SK-N-MC (cell line): ENCODE data around the gene TCHHL1.
A peak's percentile ranks its signal among the peaks of the same experiment; 100 is the strongest.

Experiments used
- DNase-seq: peaks from one replicate; pipeline ENCODE4 v3.0.0-alpha.2; 2011; ENCODE audit warnings: low read depth, low spot score
- H3K27ac ChIP-seq: fragments of 200-600 bp; sonication (generic); 2 replicates; pipeline ENCODE4 v1.5.1; 2016; ENCODE audit warnings: mixed run types
- H3K36me3 ChIP-seq: fragments of 200-600 bp; sonication (generic); 2 replicates; pipeline ENCODE4 v1.6.1; 2017; ENCODE audit warnings: antibody characterized with exemption, low read length, mixed read lengths; ENCODE audit not compliant: insufficient read depth
- H3K4me3 ChIP-seq: fragments of 200-600 bp; sonication (generic); 2 replicates; pipeline ENCODE4 v1.5.1; 2016
- H3K9ac ChIP-seq: fragments of 200-600 bp; sonication (generic); 2 replicates; pipeline ENCODE4 v1.8.0; 2017; ENCODE audit warnings: mixed run types, mixed read lengths; ENCODE audit not compliant: insufficient read length
- H3K9me3 ChIP-seq: fragments of 200-600 bp; sonication (generic); 2 replicates; pipeline ENCODE4 v1.6.1; 2017; ENCODE audit warnings: low read depth, mild to moderate bottlenecking, antibody characterized with exemption, low read length, moderate library complexity, mixed read lengths
- EZH2 ChIP-seq: fragments of 200-600 bp; sonication (generic); IDR thresholded peaks from one replicate; pipeline ENCODE4 v1.6.1; 2017; ENCODE audit warnings: antibody characterized with exemption
- FOXP2 ChIP-seq: optimal IDR thresholded peaks from 2 replicates; pipeline ENCODE3; 2011; ENCODE audit warnings: mild to moderate bottlenecking, moderate library complexity; ENCODE audit not compliant: insufficient read depth; ENCODE audit errors: extremely low read length, control extremely low read depth
- POLR2AphosphoS5 ChIP-seq: IDR thresholded peaks from 2 replicates; pipeline ENCODE4 v1.6.1; 2012; ENCODE audit warnings: mild to moderate bottlenecking, low read depth, low read length, borderline replicate concordance

Gene TCHHL1

GRCh38 chr1:152038871-152039270, 50.0 kb downstream of the TCHHL1 start:
- DNase-seq, result no peak
- Histone ChIP-seq H3K9me3 (no peaks in the 10 kb centered on the region), H3K27ac (no peak overlapping the region), H3K36me3 (no peaks in the 10 kb centered on the region), H3K9ac (no peak overlapping the region), H3K4me3 (no peak overlapping the region)
- TF ChIP-seq POLR2AphosphoS5 (no peak), FOXP2 (no peak), EZH2 (no peak)

DNA sequence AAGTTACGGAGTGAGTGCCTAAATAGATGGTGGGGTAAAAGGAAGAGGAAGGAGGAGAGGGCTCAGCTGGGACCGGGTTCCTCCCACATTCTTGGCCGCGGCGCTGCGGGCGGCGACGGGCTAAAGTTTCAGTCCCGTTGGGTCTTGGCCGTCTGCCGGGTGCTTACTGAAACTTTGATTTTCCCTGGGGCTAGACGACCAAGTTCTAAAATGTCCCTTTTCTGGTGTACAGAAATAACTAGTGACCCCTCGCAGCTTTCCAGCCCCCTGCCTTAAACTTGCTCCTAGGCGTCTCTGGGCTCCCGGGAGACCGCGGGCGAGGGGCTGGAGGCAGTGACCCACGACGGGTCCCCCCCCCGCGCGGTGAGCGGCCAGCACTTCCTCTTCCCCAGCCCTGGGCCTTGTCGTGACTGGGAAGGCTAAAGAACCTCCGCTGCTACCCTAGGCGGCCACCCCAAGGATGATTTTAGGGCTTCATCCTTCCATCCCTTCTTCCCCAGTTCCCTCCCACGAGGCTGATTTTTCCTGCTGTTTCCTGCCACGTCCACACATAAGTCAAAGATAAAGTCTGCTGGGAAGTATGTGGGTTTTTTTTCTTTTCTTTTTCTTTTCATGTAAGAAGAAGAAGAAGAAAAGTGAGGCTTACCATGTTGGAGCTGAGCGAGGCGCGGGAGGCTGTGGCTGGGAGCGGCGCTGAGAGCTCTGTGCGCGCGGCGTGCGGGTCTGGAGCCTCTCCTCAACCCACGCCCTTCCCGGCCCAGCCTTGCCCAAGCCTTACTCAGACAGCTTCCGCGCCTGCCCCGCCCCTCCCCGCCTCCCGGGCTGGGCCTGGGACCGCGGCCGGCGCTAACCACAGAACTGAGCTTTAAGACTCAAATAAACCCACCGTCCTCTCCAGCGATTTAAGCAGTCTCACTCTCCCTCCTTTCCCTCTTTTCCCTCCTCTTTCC, 52.3 kb downstream of the TCHHL1 start, which contains the start of gene S100A11:
Gene S100A11, minus strand, starts transcription at position 738 of the 950 bp plus-strand sequence. Its CDS starts 89 bp downstream, at position 649.
- 0 out of 2 replicates have a peak within 1 kb of the TSS, but pooled peaks have one; percentile 21 for H3K27ac ChIP-seq
- no peaks in the 10 kb centered on the region for H3K9me3 ChIP-seq
- peak within 1 kb of the TSS; percentile 39 for H3K9ac ChIP-seq
- no peaks in the 10 kb centered on the region for H3K36me3 ChIP-seq
- no peak for DNase-seq
- peak within 1 kb of the TSS; percentile 73 for H3K4me3 ChIP-seq
- TF ChIP-seq EZH2 (no peak), POLR2AphosphoS5 (peak; percentile 78), FOXP2 (no peak)

DNA sequence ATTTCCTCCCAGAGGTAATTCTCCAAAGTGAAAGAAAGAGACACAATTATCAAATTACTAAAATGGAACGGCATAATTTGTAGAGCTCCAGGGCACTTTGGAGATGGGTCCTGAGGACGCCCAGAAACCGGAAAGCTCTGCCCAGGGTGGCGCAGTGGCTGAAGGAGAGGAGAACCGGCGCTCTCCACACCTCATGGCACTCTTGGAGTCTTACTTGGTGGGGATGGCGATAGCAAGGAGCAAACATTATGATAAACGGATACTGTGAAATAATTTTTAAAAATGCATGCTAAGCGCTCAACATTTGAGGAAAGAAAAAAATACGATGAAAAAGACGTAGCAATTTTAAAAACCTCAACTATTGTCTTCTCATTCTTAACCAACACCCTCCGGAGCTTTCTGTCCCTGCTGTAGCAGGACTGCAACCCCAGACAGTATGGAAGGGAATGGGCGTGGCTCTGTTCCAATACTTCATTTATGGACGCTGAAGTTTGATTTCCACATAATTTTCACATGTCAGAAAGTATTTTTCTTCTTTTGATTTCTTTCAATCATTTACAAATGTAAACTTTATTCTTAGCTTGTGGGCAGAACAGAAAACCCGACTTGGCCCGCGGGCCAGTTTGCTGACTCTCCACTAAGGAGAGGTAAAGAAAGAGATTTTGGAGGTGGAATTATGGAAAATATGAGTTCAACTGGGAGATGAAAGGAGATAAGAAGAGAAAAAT, 53.2 kb downstream of the TCHHL1 start:
- no peak for TF ChIP-seq FOXP2
- no peak; the same call in 1 of the 2 replicates for TF ChIP-seq POLR2AphosphoS5
- no peak for TF ChIP-seq EZH2
- Histone ChIP-seq H3K9ac (peak overlapping the region; percentile 39), H3K27ac (peak overlapping the region; percentile 86), H3K36me3 (no peaks in the 10 kb centered on the region), H3K9me3 (no peaks in the 10 kb centered on the region), H3K4me3 (peak overlapping the region; percentile 73)
- DNase-seq, result no peak

GRCh38 chr1:152034654-152035538, 54.0 kb downstream of the TCHHL1 start:
- peak overlapping the region; percentile 73 for H3K4me3 ChIP-seq
- TF ChIP-seq EZH2 (no peak), POLR2AphosphoS5 (no peak; the same call in 1 of the 2 replicates), FOXP2 (no peak)
- no peaks in the 10 kb centered on the region for H3K36me3 ChIP-seq
- DNase-seq, result no peak
- no peaks in the 10 kb centered on the region for H3K9me3 ChIP-seq
- peak overlapping the region; percentile 37 for H3K9ac ChIP-seq
- H3K27ac ChIP-seq, result peak overlapping the region; percentile 86

GRCh38 chr1:152034324-152034653, 54.6 kb downstream of the TCHHL1 start:
- Histone ChIP-seq H3K4me3 (peak overlapping the region; percentile 73), H3K9ac (peak overlapping the region; percentile 13), H3K27ac (0 out of 2 replicates have a peak overlapping the region, but pooled peaks have one; percentile 51), H3K36me3 (no peaks in the 10 kb centered on the region), H3K9me3 (no peaks in the 10 kb centered on the region)
- TF ChIP-seq EZH2 (no peak), FOXP2 (no peak), POLR2AphosphoS5 (0 out of 2 replicates have a peak, but pooled peaks have one; percentile 17)
- no peak for DNase-seq
